ENCODE measurements around the gene CCDC85A.

CCDC85A gene

DNA sequence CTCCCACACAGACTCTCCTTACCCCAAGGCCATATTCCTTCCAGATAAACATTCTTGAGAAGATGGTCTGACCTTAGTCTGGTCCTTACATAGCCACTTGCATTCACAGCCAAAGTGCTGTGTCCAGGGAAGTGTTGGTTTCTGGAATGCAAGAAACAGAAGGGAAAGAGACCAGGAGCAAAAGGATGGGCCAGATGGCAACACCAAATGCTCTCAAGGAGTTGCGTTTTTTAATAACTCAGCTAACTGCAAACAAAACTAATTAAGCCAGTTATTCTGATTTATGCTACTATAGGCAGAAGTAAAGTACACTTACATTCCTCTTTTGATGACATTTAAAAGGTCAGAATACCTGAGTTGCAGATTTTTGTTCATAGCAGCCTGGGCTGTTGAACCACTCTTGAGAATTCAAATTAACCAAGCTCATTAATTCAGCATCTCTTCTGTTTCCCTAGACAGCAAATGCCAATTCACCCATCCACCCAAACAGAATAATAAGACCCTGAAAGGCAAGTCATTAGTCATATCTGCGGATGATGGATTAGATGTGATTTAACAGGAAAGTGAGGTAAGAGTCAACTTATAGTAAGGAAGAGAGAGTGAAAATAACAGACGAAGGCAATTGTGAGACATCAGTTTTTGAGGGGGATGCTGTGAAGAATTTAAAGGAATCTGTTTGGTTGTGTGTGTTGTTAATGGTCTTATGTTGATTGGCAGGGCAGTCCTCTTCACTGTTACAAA is 18.8 kb downstream of the CCDC85A start:
- TF ChIP-seq USF1 (IDR thresholded peaks at IDR 0.05) (no peak), RAD21 (IDR thresholded peaks at IDR 0.05; ENCODE audit: low read depth) (no peak), YY1 (IDR thresholded peaks at IDR 0.05; ENCODE audit: low read depth) (no peak), TAF1 (IDR thresholded peaks at IDR 0.05; ENCODE audit: low read depth) (no peak), REST (IDR thresholded peaks at IDR 0.05; ENCODE audit: low read depth) (no peak), NFIC (IDR thresholded peaks at IDR 0.05) (no peak), EGR1 (IDR thresholded peaks at IDR 0.05) (no peak), TCF12 (IDR thresholded peaks at IDR 0.05; ENCODE audit: low read depth) (no peak), CEBPB (IDR thresholded peaks at IDR 0.05) (no peak), FOXM1 (IDR thresholded peaks at IDR 0.05; ENCODE audit: borderline replicate concordance, low read depth) (no peak), TEAD4 (IDR thresholded peaks at IDR 0.05) (no peak), EP300 (IDR thresholded peaks at IDR 0.05; ENCODE audit: borderline replicate concordance) (no peak), ZBTB7A (IDR thresholded peaks at IDR 0.05; ENCODE audit: low read depth) (no peak), CREB1 (IDR thresholded peaks at IDR 0.05; ENCODE audit: low read depth) (no peak)
- TF ChIP-seq, protein P1, sequence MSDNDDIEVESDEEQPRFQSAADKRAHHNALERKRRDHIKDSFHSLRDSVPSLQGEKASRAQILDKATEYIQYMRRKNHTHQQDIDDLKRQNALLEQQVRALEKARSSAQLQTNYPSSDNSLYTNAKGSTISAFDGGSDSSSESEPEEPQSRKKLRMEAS (IDR thresholded peaks at IDR 0.05): no peak

- TF ChIP-seq NFIC (IDR thresholded peaks at IDR 0.05) (no peak), TCF12 (IDR thresholded peaks at IDR 0.05; ENCODE audit: low read depth) (no peak), USF1 (IDR thresholded peaks at IDR 0.05) (no peak), YY1 (IDR thresholded peaks at IDR 0.05; ENCODE audit: low read depth) (no peak), ZBTB7A (IDR thresholded peaks at IDR 0.05; ENCODE audit: low read depth) (no peak), FOXM1 (IDR thresholded peaks at IDR 0.05; ENCODE audit: borderline replicate concordance, low read depth) (no peak), EGR1 (IDR thresholded peaks at IDR 0.05) (no peak), TAF1 (IDR thresholded peaks at IDR 0.05; ENCODE audit: low read depth) (no peak), EP300 (IDR thresholded peaks at IDR 0.05; ENCODE audit: borderline replicate concordance) (no peak), RAD21 (IDR thresholded peaks at IDR 0.05; ENCODE audit: low read depth) (no peak), TEAD4 (IDR thresholded peaks at IDR 0.05) (no peak), REST (IDR thresholded peaks at IDR 0.05; ENCODE audit: low read depth) (no peak), CREB1 (IDR thresholded peaks at IDR 0.05; ENCODE audit: low read depth) (no peak), CEBPB (IDR thresholded peaks at IDR 0.05) (no peak)
- TF ChIP-seq, protein P1 (IDR thresholded peaks at IDR 0.05): no peak
Observed at GRCh38 chr2:56204556-56204955, 20.8 kb downstream of the CCDC85A start.

GRCh38 chr2:56206250-56206649 is 22.5 kb downstream of the CCDC85A start:
- TF ChIP-seq TCF12 (IDR thresholded peaks at IDR 0.05; ENCODE audit: low read depth) (no peak), CEBPB (IDR thresholded peaks at IDR 0.05) (no peak), USF1 (IDR thresholded peaks at IDR 0.05) (no peak), RAD21 (IDR thresholded peaks at IDR 0.05; ENCODE audit: low read depth) (no peak)

- no peak for TF ChIP-seq CEBPB (IDR thresholded peaks at IDR 0.05)
Observed at GRCh38 chr2:56207760-56208159, 24.0 kb downstream of the CCDC85A start.

GRCh38 chr2:56208380-56208779 is 24.6 kb downstream of the CCDC85A start:
- TF ChIP-seq YY1 (IDR thresholded peaks at IDR 0.05; ENCODE audit: low read depth) (no peak), FOXM1 (IDR thresholded peaks at IDR 0.05; ENCODE audit: borderline replicate concordance, low read depth) (no peak), REST (IDR thresholded peaks at IDR 0.05; ENCODE audit: low read depth) (no peak), NFIC (IDR thresholded peaks at IDR 0.05) (no peak), EP300 (IDR thresholded peaks at IDR 0.05; ENCODE audit: borderline replicate concordance) (no peak), USF1 (IDR thresholded peaks at IDR 0.05) (no peak)

Measured in Ishikawa (cell line).